Activated CD4-positive, alpha-beta memory T cell treated with anti-CD3 and anti-CD28 coated beads, Interleukin-2, amount 10 ng/mL, durations not matched to agents 7 days and 5 days (primary cell): ENCODE data around the gene TRNAU1AP. TPM values are rescaled to one million over a fixed set of nuclear protein-coding genes. Genes with fewer than 3 reads are reported as not detected.
"Not testable (repeated sequence)": the region's sequence is repeated elsewhere in the genome, so short reads cannot be mapped to it uniquely, and the experiment has no call there.

Experiments
- CTCF ChIA-PET: fragments of 350-600 bp; sonication (Branson Sonifier 250); formaldehyde crosslinking; loops from one replicate; lab custom pipeline; 2021; ENCODE audit warnings: antibody characterized with exemption, inconsistent platforms; lab: Charles Lee
- POLR2A ChIA-PET: fragments of 350-600 bp; sonication (Branson Sonifier 250); formaldehyde crosslinking; loops from one replicate; lab custom pipeline; 2021; ENCODE audit warnings: antibody characterized with exemption; lab: Charles Lee
- DNase-seq: peaks from one replicate; pipeline ENCODE4 v3.0.0-alpha.2; 2020
- H3K27ac Mint-ChIP-seq: one replicate; pipeline ENCODE4 v1.8.0; 2021; ENCODE audit warnings: mild to moderate bottlenecking, mixed read lengths
- H3K27me3 Mint-ChIP-seq: one replicate; pipeline ENCODE4 v1.8.0; 2021; ENCODE audit warnings: mixed read lengths
- H3K36me3 Mint-ChIP-seq: one replicate; pipeline ENCODE4 v1.8.0; 2021; ENCODE audit warnings: low read depth, mixed read lengths
- H3K4me1 Mint-ChIP-seq: one replicate; pipeline ENCODE4 v1.8.0; 2021; ENCODE audit warnings: mixed read lengths
- H3K4me3 Mint-ChIP-seq: one replicate; pipeline ENCODE4 v1.8.0; 2021; ENCODE audit warnings: mild to moderate bottlenecking, mixed read lengths
- H3K9me3 Mint-ChIP-seq: one replicate; pipeline ENCODE4 v1.8.0; 2021; ENCODE audit warnings: mixed read lengths
- total RNA-seq, 2 experiments: library from RNA; stranded (reverse); gene quantifications; one replicate each; pipeline ENCODE4 v1.2.3, GENCODE V29; 2021

TRNAU1AP gene
- total RNA-seq, 2 experiments from 2014 or later = 56.9 to 58.9 TPM

- Mint-ChIP-seq H3K36me3 (peaks cover 39% of the 10 kb centered on the region), H3K4me1 (peaks cover 25% of the 10 kb centered on the region)
- H3K27me3 Mint-ChIP-seq, DNase-seq, H3K9me3 Mint-ChIP-seq, H3K27ac Mint-ChIP-seq, H3K4me3 Mint-ChIP-seq, CTCF ChIA-PET: not testable (repeated sequence)
- POLR2A ChIA-PET = interaction anchor here (1.3 to 1.7 kb wide), 2 partner anchors 56 to 57 kb away, joined by 4 read pairs; no protein-coding TSS in a partner anchor
These were observed 27.8 kb upstream of the TRNAU1AP start for GRCh38 chr1:28525002-28525642.

- CTCF ChIA-PET = no interaction called here
- peaks cover 14% of the 10 kb centered on the region for H3K4me1 Mint-ChIP-seq
These were observed 26.0 kb upstream of the TRNAU1AP start for GRCh38 chr1:28526886-28527285.

GRCh38 chr1:28530456-28530855 lies 22.4 kb upstream of the TRNAU1AP start:
- ChIA-PET POLR2A (no interaction called here), CTCF (no interaction called here)
- no peak for DNase-seq
- Mint-ChIP-seq H3K27ac (no peak overlapping the region), H3K4me3 (no peak overlapping the region), H3K27me3 (no peaks in the 10 kb centered on the region), H3K9me3 (no peaks in the 10 kb centered on the region), H3K36me3 (peaks cover 37% of the 10 kb centered on the region), H3K4me1 (no peaks in the 10 kb centered on the region)

More at GRCh38 chr1:28526886-28527285, 26.0 kb upstream of the TRNAU1AP start:
- Mint-ChIP-seq H3K27me3 (no peaks in the 10 kb centered on the region), H3K27ac (no peak overlapping the region), H3K9me3 (no peaks in the 10 kb centered on the region), H3K4me3 (no peak overlapping the region), H3K36me3 (peaks cover 34% of the 10 kb centered on the region)
- DNase-seq = no peak
- POLR2A ChIA-PET = no interaction called here

GRCh38 chr1:28534671-28535070 lies 18.2 kb upstream of the TRNAU1AP start:
- Mint-ChIP-seq H3K4me1 (no peaks in the 10 kb centered on the region), H3K27me3 (no peaks in the 10 kb centered on the region), H3K9me3 (no peaks in the 10 kb centered on the region), H3K36me3 (peaks cover 52% of the 10 kb centered on the region), H3K27ac (no peak overlapping the region), H3K4me3 (no peak overlapping the region)
- DNase-seq = no peak
- CTCF ChIA-PET = interaction anchor here (1.5 kb wide), 1 partner anchor 119 kb away, joined by 3 read pairs; no protein-coding TSS in a partner anchor
- POLR2A ChIA-PET = interaction anchor here (0.6 kb wide), 1 partner anchor 106 kb away, joined by 3 read pairs; no protein-coding TSS in a partner anchor

- CTCF ChIA-PET = no interaction called here
- DNase-seq = no peak
- H3K4me3 Mint-ChIP-seq = no peak overlapping the region
- POLR2A ChIA-PET = interaction anchor here (0.6 kb wide), 1 partner anchor 106 kb away, joined by 3 read pairs; no protein-coding TSS in a partner anchor
- no peak overlapping the region for H3K27ac Mint-ChIP-seq
- no peaks in the 10 kb centered on the region for H3K27me3 Mint-ChIP-seq
- H3K4me1 Mint-ChIP-seq = no peaks in the 10 kb centered on the region
- H3K9me3 Mint-ChIP-seq = no peaks in the 10 kb centered on the region
- peaks cover 47% of the 10 kb centered on the region for H3K36me3 Mint-ChIP-seq
These were observed 17.7 kb upstream of the TRNAU1AP start for GRCh38 chr1:28535180-28535579.

GRCh38 chr1:28537457-28538199 lies 15.3 kb upstream of the TRNAU1AP start:
- Mint-ChIP-seq H3K9me3 (no peaks in the 10 kb centered on the region), H3K4me1 (no peaks in the 10 kb centered on the region), H3K27ac (no peak overlapping the region), H3K36me3 (peaks cover 32% of the 10 kb centered on the region), H3K27me3 (no peaks in the 10 kb centered on the region), H3K4me3 (no peak overlapping the region)
- no peak for DNase-seq
- ChIA-PET POLR2A (interaction anchor here (0.6 to 2.1 kb wide), 4 partner anchors 13 to 427 kb away, joined by 3 to 5 read pairs (median 4); partner anchors contain the start of gene RCC1), CTCF (no interaction called here)

GRCh38 chr1:28538286-28538685 lies 14.6 kb upstream of the TRNAU1AP start:
- DNase-seq = no peak
- H3K36me3 Mint-ChIP-seq = peaks cover 32% of the 10 kb centered on the region
- H3K4me1 Mint-ChIP-seq = no peaks in the 10 kb centered on the region
- no peaks in the 10 kb centered on the region for H3K27me3 Mint-ChIP-seq
- H3K4me3 Mint-ChIP-seq = no peak overlapping the region
- H3K9me3 Mint-ChIP-seq = no peaks in the 10 kb centered on the region
- POLR2A ChIA-PET = interaction anchor here (1.4 to 2.1 kb wide), 4 partner anchors 13 to 43 kb away, joined by 3 to 5 read pairs (median 4); partner anchors contain the start of gene RCC1
- CTCF ChIA-PET = no interaction called here
- H3K27ac Mint-ChIP-seq = no peak overlapping the region

- Mint-ChIP-seq H3K4me3 (no peak overlapping the region), H3K4me1 (no peaks in the 10 kb centered on the region), H3K27me3 (no peaks in the 10 kb centered on the region), H3K36me3 (peaks cover 19% of the 10 kb centered on the region), H3K9me3 (no peaks in the 10 kb centered on the region), H3K27ac (no peak overlapping the region)
- CTCF ChIA-PET = no interaction called here
- POLR2A ChIA-PET = no interaction called here
- DNase-seq = no peak
These were observed 12.2 kb upstream of the TRNAU1AP start for GRCh38 chr1:28540651-28541050.

- H3K36me3 Mint-ChIP-seq = peaks cover 15% of the 10 kb centered on the region
- H3K27ac Mint-ChIP-seq, H3K4me1 Mint-ChIP-seq, H3K4me3 Mint-ChIP-seq, H3K9me3 Mint-ChIP-seq, H3K27me3 Mint-ChIP-seq, CTCF ChIA-PET, DNase-seq: not testable (repeated sequence)
- POLR2A ChIA-PET = interaction anchor here (1.1 kb wide), 2 partner anchors 13 to 40 kb away, joined by 3 to 5 read pairs; no protein-coding TSS in a partner anchor
These were observed 11.4 kb upstream of the TRNAU1AP start for GRCh38 chr1:28541414-28542015.

GRCh38 chr1:28545246-28545628 lies 7.6 kb upstream of the TRNAU1AP start:
- CTCF ChIA-PET = no interaction called here
- Mint-ChIP-seq H3K27ac (no peak overlapping the region), H3K36me3 (no peaks in the 10 kb centered on the region), H3K9me3 (no peaks in the 10 kb centered on the region), H3K4me1 (no peaks in the 10 kb centered on the region), H3K4me3 (no peak overlapping the region), H3K27me3 (no peaks in the 10 kb centered on the region)
- DNase-seq = no peak
- POLR2A ChIA-PET = interaction anchor here (0.8 to 1.4 kb wide), 2 partner anchors 37 to 103 kb away, joined by 3 to 5 read pairs; partner anchors contain the start of gene RNU11

GRCh38 chr1:28548318-28548717 lies 4.6 kb upstream of the TRNAU1AP start:
- no peak overlapping the region for H3K4me3 Mint-ChIP-seq
- H3K36me3 Mint-ChIP-seq = peaks cover 5% of the 10 kb centered on the region
- CTCF ChIA-PET = no interaction called here
- H3K4me1 Mint-ChIP-seq = peaks cover 11% of the 10 kb centered on the region
- no peak for DNase-seq
- POLR2A ChIA-PET = interaction anchor here (1.6 to 10.6 kb wide), 3 partner anchors 30 to 32 kb away, joined by 3 to 185 read pairs (median 6); no protein-coding TSS in a partner anchor
- H3K9me3 Mint-ChIP-seq = no peaks in the 10 kb centered on the region
- H3K27ac Mint-ChIP-seq = no peak overlapping the region
- H3K27me3 Mint-ChIP-seq = no peaks in the 10 kb centered on the region

- Mint-ChIP-seq H3K4me3 (no peak overlapping the region), H3K36me3 (peaks cover 24% of the 10 kb centered on the region), H3K4me1 (peaks cover 27% of the 10 kb centered on the region), H3K27ac (no peak overlapping the region), H3K27me3 (no peaks in the 10 kb centered on the region), H3K9me3 (no peaks in the 10 kb centered on the region)
- DNase-seq = no peak
- POLR2A ChIA-PET = interaction anchor here (0.6 to 10.6 kb wide), 5 partner anchors 13 to 118 kb away, joined by 3 to 185 read pairs (median 4); partner anchors contain the start of gene RCC1
- CTCF ChIA-PET = interaction anchor here (0.7 to 5.5 kb wide), 3 partner anchors 29 to 326 kb away, joined by 3 to 36 read pairs (median 3); no protein-coding TSS in a partner anchor
These were observed 1.5 kb upstream of the TRNAU1AP start for GRCh38 chr1:28551381-28551780.
